ENCODE data around the gene PHKA1.
"Not testable (repeated sequence)": the region's sequence is repeated elsewhere in the genome, so short reads cannot be mapped to it uniquely, and the experiment has no call there.

DNA sequence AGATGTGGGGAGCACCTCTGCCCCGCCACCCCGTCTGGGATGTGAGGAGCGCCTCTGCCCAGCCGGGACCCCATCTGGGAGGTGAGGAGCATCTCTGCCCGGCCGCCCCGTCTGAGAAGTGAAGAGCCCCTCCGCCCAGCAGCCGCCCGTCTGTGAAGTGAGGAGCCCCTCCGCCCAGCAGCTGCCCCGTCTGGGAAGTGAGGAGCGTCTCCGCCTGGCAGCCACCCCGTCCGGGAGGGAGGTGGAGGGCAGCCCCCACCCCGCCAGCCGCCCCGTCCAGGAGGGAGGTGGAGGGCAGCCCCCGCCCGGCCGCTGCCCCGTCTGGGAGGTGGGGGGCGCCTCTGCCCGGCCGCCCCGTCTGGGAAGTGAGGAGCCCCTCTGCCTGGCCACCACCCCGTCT lies 154.5 kb downstream of the PHKA1 start:
- TF ChIP-seq, protein P1, sequence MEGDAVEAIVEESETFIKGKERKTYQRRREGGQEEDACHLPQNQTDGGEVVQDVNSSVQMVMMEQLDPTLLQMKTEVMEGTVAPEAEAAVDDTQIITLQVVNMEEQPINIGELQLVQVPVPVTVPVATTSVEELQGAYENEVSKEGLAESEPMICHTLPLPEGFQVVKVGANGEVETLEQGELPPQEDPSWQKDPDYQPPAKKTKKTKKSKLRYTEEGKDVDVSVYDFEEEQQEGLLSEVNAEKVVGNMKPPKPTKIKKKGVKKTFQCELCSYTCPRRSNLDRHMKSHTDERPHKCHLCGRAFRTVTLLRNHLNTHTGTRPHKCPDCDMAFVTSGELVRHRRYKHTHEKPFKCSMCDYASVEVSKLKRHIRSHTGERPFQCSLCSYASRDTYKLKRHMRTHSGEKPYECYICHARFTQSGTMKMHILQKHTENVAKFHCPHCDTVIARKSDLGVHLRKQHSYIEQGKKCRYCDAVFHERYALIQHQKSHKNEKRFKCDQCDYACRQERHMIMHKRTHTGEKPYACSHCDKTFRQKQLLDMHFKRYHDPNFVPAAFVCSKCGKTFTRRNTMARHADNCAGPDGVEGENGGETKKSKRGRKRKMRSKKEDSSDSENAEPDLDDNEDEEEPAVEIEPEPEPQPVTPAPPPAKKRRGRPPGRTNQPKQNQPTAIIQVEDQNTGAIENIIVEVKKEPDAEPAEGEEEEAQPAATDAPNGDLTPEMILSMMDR (IDR thresholded peaks at IDR 0.05), result not testable (repeated sequence)
- TF ChIP-seq POLR2AphosphoS5, POLR2A (IDR thresholded peaks at IDR 0.05): not testable (repeated sequence)
